GM18907 (cell line): ENCODE measurements around the gene XPR1.
"Not testable (repeated sequence)": the region's sequence is repeated elsewhere in the genome, so short reads cannot be mapped to it uniquely, and the experiment has no call there.

Source experiments
- ATAC-seq: cut with Tn5 transposase; IDR thresholded peaks from one replicate; pipeline ENCODE4 v1.9.1; 2021; ENCODE audit warnings: mild to moderate bottlenecking, moderate library complexity; ENCODE audit not compliant: unreplicated experiment

XPR1 gene

DNA sequence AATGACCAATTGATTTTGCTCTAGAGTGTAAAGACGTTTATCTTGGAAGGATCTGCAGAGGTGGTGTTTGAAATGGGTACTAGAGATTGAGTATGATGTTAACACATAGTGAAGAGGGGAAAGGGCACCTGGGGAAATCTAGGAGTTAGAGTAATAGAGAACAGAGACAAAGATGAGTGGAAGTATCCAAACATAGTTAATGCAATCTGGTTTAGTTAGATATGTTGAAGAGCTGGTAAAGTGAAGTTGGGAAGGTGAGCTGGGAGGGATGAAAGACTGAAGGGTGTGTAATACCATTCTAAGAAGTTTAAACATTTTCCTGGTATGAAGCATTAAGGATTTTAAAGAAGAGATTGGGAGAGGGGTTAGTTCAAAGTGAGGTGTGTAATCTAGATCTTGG, 11.0 kb downstream of the XPR1 start:
- ATAC-seq = no peak

GRCh38 chr1:180643693-180644092, 11.9 kb downstream of the XPR1 start:
- ATAC-seq = no peak

DNA sequence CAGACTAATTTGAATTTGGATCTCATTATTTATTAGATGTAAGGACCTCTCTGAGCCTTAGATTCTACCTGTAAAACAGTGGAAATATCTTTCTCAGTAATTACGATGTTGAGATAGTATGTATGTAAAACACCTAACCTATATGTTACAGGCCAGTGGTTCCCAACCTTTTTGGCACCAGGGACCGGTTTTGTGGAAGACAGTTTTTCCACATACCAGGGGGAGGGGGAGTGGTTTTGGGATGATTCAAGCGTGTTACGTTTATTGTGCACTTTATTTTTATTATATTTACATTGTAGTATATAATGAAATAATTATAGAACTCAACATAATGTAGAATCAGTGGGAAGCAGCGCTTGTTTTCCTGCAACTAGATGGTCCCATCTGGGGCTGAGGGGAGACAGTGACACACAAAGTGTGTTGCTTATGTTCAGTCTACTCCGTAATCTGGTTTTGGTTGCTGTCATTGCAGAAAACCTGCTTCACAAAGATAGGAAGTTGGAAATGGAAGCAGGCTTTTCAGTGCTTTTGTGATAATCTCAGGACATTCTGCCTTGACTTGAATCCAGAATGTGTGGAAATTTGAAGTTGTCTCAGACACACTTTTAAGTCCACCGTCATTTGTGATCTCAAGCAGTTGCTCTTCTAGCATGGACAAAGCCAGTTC, 12.8 kb downstream of the XPR1 start:
- ATAC-seq = no peak

- ATAC-seq = not testable (repeated sequence)
These were observed 13.4 kb downstream of the XPR1 start for GRCh38 chr1:180645261-180645660.

- ATAC-seq = no peak
These were observed 14.3 kb downstream of the XPR1 start for GRCh38 chr1:180646093-180646492.

DNA sequence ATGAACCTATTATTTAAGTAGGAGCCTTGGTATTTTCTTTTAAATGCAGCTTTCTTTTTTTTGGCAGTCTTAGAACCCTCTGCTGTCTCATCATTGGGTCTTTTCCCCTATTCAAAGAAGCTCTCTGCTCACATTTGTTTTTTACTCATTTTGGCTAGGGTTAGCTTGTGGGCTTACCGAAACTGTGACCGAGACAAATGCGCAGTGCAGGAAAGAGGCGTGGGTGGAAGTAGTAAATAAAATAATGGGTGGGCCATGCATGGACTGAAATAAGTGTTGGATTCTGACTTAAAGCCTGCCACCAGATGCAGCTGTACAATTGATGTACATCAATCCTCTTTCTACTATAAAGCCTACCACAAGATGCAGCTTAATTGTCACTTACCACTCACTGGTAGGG, 14.7 kb downstream of the XPR1 start:
- ATAC-seq = no peak

DNA sequence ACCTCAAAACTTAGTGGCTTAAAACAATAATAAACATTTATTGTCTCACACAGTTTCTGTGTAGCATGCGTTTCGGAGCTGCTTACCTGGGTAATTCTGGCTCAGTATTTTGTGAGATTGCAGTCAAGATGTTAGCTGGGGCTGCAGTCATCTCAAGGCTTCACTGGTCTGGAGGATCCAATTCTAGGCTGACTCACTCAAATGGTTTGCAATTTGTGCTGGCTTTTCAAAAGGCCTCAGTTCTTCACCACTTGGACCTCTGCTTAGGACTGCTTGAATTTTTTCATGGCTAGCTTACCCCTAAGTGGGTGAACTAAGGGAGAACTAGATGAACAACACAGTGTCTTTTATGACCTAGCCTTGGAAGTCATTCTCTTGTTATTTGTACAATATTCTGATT, 21.0 kb downstream of the XPR1 start:
- no peak for ATAC-seq

DNA sequence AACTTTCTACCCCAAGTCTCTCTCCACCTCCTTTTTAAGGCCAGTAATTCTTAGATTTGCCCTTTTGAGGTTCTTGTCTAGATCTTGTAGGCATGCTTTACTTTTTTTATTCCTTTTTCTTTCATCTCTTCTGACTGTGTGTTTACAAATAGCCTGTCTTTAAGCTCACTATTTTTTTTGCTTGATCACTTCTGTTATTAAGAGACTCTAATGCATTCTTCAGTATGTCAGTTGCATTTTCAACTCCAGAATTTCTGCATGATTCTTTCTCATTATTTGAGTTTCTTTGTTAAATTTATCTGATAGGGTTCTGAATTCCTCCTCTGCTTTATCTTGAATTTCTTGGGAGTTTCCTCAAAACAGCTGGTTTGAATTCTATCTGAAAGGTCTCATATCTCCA, 30.9 kb downstream of the XPR1 start:
- ATAC-seq = no peak

DNA sequence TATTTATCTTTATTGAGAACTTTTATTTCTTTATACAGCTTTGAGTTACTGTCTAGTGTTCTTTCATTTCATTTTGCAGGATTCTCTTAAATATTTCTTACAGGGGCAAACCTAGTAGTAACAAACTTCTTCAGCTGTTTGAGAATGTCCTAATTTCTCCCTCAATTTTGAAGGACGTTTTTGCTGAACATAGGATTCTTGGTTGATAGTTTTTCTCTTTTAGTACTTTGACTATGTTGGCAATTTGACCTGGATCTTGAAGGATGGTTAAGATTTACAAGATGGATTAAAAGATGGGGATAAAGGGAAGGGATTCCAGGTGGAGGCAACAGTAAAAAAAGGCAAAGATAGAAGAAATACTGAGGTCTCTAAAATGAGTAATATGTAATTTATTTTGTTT, 38.9 kb downstream of the XPR1 start:
- no peak for ATAC-seq

DNA sequence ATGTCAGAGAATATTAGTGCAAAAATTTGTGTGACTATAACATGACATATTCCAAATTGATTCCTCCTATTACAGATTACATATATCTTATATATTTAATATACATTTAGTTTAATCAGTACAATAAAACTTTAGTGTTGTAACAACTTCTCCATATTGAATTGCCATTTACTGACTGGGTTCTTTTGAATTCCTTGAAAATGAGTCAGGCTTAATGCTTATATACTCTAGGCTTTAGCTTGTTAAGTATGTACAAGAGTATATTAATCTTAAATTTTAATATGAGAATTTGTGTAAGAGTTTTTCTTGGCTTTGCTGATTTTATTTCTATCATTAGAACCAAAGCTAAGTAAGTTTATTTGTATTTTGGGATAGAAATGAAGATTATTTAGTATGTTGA, 40.3 kb downstream of the XPR1 start:
- no peak for ATAC-seq

DNA sequence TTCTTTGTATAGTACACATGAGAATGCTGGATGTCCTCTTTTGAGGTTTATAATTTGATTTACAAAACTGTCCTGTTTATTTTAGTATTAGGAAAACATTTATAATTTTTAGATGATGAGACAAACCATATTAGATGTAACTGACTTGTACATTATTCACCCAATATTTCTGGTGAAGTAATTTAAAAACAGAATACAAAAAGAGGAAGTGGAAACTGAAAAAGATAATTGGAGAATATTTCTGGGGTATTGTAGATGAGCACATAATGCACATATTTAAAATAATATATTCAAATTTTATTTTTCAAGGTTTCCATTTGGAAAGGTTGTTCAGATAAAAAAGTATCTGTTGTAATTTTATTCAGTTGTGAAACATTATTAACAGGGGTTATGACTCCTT, 40.7 kb downstream of the XPR1 start:
- no peak for ATAC-seq

- ATAC-seq = no peak
These were observed 43.0 kb downstream of the XPR1 start for GRCh38 chr1:180674603-180675530.

DNA sequence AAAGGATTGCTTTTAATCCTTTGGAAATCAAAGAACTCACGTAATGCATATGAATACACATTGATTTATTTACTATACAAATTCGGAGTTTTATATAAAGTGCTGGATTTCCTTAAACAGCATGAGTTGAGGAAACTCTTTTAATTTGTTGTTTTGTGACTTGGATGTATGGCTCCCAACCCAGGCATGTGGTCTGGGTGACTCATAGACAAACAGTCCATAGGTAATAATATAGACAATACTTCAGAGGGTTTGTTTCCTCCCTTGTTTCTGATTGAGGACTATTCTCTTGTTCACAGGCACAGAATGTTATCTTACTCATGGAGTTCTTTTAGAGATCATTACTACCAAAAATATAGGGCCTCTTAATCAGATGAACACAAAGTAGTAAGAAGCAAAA, 43.8 kb downstream of the XPR1 start:
- ATAC-seq = no peak

GRCh38 chr1:180680558-180681144, 48.8 kb downstream of the XPR1 start:
- ATAC-seq = no peak

DNA sequence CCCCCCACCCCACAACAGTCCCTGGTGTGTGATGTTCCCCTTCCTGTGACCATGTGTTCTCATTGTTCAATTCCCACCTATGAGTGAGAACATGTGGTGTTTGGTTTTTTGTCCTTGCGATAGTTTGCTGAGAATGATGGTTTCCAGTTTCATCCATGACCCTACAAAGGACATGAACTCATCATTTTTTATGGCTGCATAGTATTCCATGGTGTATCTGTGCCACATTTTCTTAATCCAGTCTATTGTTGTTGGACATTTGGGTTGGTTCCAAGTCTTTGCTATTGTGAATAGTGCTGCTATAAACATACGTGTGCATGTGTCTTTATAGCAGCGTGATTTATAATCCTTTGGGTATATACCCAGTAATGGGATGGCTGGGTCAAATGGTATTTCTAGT, 51.3 kb downstream of the XPR1 start:
- not testable (repeated sequence) for ATAC-seq

DNA sequence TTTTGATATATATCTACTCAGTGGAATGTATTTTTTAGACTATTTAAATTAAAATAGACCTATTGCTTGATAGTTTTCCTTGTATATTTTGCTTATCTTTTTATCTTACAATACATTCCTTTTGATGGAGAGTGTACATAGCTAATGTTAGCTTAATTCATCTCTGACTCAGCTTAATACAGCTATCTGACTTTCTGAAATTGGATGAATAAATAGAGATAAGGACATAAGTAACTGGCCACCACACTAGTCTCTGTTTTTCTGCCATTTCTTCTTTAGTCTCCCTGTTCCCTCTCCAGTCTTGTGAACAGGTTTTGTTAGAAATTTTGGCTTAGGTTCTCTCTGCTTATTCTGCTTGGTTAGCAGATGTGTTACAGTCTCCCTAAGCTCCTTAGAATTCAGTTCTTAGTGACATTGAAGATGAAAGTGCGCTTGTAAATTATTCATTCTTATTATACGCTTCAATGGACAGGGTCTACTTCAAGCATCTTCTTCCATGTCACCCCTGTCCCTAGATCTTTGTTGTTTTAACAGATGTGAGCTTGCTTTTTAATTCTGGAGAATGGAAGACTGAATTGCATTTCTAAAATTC, 59.6 kb downstream of the XPR1 start:
- no peak for ATAC-seq

GRCh38 chr1:180693564-180694244, 61.9 kb downstream of the XPR1 start:
- ATAC-seq = no peak

DNA sequence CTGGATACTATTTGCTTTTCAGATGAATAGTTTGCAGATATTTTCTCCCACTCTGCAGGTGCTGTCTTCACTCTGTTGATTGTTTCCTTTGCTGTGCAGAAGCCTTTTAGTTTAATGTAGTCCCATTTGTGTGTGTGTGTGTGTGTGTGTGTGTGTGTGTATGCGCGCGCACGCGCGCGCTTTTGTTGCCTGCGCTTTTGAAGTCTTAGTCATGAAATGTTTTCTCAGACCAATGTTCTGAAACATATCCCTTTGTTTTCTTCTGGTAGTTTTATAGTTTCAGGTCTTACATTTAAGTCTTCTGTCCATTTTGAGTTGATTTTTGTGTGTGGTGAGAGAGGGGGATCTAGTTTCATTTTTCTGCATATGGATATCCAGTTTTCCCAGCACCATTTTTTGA, 63.5 kb downstream of the XPR1 start:
- ATAC-seq = no peak

DNA sequence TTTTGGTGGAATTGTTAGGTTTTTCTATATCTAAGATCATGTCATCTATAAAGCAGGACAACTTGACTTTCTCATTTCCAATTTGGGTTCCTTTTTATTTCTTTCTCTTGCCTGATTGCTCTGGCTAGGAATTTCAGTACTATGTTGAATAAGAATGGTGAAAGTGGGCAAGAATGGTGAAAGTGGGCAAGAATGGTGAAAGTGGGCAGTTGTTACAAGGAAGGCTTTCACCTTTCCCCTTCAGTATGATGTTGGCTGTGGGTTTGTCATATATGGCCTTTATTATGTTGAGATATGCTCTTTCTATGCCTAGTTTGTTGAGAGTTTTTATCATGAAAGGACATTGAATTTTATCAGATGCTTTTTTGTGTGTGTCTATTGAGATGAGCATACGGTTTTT, 64.5 kb downstream of the XPR1 start:
- no peak for ATAC-seq

GRCh38 chr1:180698580-180698979, 66.8 kb downstream of the XPR1 start:
- no peak for ATAC-seq

DNA sequence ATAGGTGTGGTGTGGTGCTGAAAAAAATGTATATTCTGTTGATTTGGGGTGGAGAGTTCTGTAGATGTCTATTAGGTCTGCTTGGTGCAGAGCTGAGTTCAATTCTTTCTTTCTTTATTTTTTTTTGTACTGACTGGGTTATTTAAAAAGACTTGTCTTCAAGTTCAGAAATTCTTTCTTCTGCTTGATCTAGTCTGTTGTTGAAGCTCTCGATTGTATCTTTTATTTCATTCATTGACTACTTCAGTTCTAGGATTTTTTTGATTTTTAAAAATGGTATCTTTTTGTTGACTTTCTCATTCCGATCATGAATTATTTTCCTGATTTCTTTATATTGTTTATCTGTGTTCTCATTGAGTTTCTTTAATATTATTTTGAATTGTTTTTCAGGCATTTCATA, 70.6 kb downstream of the XPR1 start:
- ATAC-seq = not testable (repeated sequence)
